IPS-NIHi7 (cell line): ENCODE data around the gene PSMA7.
A peak's percentile ranks its signal among the peaks of the same experiment; 100 is the strongest.

Experiments
- DNase-seq: peaks from one replicate; pipeline ENCODE4 v3.0.0; 2012; ENCODE audit warnings: mixed read lengths; ENCODE audit errors: extremely low spot score

The PSMA7 gene

DNA sequence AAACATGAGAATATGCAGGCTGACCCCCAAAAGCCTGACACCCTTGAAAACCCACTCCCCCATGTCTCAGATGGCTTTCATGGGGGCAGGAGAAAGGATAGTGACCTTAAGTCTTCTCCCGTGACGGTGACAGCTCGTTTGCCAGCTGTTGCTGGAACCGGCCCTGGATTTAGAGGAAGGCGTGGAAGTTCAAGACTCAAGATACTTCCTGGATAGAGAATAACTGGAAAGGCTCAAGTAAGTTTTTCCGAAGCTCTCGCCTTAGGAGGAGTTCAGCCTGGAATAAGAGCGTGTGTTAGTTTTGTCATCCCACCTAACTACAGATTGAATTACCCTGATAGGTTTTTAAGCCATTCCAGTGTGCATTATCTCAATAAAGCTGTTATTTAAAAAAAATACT, 28.1 kb upstream of the PSMA7 start:
- no peak for DNase-seq

DNA sequence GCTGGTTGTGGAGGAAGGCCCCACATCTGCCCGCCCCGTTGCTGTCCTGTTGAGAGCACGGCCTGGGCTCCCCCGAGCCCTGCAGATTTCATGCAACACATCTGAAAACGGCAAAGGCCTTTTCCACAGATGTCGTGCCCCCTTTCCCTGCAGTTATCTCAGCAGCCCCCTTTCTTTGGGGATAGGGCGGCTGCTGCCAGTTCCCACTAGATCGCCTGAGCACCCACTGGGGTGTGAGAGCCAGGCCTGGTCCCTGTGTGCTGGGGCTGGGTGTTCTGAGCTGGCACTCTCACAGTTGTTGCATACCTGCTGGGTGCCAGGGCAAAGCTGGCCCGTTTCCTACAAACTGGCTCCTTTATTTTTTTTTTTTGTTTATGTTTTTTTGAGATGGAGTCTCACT, 27.3 kb upstream of the PSMA7 start:
- DNase-seq = no peak

- DNase-seq = no peak
Observed at GRCh38 chr20:62168890-62169435, 25.8 kb upstream of the PSMA7 start.

DNA sequence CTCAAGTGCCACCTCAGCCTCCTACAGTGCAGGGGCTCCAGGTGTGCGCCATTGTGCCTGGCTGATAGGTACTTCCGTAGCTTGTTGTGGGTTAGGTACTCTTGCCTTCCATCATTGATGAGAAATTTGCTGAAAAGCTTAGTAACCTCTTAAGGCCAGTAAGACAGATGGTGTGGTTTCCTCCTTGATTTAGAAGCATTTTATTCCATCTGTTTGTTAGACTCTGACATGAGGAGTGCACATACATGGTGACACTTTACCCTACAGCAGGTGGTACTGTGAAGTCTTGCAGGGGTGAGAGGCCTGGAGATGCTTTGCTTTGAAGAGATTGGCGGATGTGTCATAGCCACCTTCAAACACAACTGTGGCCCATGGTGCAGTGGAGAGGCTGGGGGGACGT, 24.9 kb upstream of the PSMA7 start:
- DNase-seq = no peak

- DNase-seq = no peak
Observed at GRCh38 chr20:62167474-62167873, 24.3 kb upstream of the PSMA7 start.

DNA sequence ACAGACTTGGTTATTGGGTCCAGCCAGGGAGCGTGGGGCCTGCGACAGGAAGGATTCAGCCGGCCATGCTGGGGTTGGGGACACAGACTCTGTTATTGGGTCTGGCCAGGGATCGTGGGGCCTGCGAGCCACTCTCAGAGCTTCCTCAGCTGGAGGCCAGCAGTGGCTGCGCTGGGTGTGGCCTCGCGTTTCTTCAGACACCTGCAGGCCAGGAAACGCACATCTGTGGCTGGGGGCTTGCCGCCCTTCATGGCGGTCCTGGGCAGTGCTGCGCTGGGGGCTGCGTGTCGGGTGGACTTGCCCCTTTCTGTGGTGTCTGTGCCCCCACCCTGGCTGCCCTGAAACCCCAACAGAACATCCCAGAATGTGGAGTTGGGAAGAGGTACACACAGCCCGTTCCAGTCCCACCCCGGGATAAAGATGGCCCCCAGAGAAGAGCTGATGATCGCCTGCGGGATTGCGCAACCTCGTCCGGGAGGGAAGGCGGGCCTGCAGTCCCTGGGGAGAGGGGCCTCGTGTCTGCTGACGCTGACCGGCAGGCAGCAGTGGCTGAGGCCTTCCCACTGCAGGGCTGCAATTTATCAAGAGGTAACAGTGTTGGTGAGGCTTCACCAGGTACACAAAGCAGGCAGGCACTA, 22.7 kb upstream of the PSMA7 start:
- no peak for DNase-seq

DNA sequence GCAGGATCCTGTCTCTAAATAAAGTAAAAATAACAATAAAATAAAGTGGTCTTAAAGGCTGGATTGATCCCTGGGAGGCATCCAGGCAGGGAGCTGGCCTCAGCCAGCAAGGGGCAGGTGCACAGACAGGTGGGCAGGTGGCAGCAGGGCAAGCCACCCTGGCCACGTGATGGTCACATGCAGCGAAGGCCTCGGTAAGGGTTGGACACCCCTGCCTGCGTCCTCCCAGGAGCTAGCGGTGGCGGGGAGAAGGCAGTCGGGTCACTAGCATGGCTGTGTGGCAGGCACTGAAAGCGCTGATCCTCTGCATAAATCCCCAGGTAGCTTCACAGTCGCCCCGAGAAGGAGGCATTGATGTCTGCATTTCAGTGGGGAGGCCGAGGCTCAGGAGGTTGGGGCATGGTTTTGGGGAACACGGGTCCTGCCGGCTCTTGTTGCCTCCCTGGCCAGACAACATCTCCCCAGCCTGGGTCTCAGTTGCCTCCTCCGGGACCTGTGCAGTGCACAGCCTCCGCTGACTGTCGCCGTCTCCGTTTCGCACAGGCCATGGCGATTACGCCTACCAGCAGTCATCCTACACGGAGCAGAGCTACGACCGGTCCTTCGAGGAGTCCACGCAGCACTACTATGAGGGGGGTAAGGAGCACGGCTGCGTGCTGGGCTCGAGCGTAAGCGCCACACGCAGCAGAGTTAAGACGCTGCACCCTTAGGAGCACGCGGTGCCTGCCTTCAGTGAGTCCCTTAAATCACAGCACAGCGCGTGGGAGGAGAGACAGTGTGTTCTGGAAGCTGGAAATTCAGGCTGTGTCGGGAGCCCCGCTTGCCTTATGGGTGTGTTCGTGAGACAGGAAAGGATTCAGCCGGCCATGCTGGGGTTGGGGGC, 21.9 kb upstream of the PSMA7 start:
- no peak for DNase-seq

DNA sequence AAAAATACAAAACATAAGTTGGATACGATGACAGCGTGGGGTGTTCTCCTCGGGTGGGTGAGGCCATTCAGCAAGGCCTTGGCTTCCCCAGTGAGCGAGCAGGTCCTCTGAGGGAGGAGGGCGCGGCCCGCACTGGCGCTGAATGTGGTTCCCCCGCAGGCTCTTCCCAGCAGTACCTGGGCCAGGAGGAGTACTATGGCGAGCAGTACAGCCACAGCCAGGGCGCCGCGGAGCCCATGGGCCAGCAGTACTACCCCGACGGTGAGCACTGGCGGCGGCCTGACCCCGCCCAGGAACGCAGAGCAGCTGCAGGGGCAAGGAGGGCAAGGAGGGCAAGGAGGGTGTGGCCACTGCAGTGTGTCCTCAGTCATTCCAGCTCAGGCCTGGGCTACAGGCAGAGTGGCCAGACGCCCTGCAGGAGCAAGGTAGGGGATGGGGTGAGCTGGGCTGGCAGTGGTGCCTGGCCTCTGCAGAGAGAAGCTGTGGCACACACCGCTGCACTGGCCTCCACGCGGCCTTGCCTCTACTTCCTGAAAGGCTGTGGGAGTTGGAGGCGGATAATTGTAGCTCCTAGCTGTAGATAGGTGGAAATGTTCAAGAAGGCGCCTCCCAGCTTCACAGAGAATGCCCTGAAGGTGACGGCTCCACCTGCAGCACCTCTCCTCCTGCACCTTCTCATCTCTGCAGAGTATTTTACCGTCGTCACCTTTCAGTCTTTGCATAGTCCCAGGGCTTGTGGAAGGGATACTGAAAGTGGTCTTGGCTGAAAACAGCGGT, 21.0 kb upstream of the PSMA7 start:
- no peak for DNase-seq

DNA sequence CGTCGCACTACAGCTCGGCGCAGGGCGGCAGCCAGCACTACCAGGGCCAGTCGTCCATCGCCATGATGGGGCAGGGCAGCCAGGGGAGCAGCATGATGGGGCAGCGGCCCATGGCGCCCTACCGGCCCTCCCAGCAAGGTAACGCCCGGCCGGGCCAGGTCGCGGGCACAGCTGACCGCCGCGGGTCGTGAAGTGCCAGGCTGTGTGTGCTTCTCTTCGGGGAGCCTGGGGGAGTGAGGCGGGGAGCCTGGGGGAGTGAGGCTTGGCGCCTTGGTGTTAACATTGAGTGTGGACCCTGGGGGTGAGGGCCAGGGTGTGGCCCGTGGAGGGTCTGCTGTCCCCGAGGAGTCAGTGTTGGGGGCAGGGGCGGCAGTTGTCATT, 20.3 kb upstream of the PSMA7 start:
- DNase-seq = no peak

- DNase-seq = no peak
Observed at GRCh38 chr20:62162765-62163484, 19.7 kb upstream of the PSMA7 start.

DNA sequence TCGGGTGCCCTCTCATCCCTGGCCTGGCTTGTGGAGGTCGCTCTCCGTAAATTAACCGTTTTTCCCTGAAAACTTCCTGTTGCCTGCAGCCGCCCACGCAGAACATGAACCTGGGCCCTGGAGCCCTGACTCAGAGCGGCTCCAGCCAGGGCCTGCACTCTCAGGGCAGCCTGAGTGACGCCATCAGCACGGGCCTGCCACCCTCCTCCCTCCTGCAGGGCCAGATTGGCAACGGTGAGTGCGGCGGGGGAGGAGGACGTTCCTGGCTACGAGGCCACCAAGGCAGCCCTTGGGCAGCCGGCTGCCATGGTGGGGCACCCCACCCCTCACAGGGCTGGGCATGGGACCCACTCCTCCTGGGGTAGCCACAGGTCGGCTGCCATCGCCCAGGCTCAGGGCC, 18.2 kb upstream of the PSMA7 start:
- no peak for DNase-seq

- no peak for DNase-seq
Observed at GRCh38 chr20:62160876-62161275, 17.7 kb upstream of the PSMA7 start.

DNA sequence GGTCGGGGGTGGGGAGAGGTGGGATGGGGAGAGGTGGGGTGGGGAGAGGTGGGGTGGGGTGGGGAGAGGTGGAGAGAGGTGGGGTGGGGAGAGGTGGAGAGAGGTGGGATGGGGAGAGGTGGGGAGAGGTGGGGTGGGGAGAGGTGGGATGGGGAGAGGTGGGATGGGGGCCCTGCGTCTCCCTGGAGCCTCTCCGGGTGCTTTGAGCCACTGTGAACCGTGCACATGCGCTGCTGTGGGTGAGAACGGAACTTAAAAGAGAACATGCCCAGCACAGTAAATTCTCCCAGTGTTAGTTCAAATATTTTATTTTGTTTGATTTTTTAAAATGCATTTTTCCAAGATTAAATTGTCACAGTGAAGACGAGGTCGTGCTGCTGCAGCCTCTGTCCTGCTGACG, 17.1 kb upstream of the PSMA7 start:
- DNase-seq = no peak

DNA sequence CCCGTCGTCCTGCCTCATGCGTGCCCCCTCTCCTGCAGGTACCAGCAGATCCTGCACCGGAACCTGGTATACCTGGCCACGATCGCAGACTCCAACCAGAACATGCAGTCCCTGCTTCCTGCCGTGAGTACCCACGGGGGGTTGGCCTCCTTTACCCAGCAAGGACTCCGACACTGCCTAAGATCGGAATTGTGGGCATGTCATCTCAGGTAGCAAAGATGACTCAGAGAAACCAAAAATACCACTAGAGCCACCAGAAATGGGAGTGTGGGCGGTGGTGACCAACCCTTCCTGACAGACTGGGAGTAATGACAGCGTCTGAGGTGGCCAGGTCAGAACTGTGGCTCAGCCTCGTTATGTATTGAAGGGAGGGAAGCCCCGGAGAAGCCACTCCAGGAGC, 16.6 kb upstream of the PSMA7 start:
- DNase-seq = no peak

DNA sequence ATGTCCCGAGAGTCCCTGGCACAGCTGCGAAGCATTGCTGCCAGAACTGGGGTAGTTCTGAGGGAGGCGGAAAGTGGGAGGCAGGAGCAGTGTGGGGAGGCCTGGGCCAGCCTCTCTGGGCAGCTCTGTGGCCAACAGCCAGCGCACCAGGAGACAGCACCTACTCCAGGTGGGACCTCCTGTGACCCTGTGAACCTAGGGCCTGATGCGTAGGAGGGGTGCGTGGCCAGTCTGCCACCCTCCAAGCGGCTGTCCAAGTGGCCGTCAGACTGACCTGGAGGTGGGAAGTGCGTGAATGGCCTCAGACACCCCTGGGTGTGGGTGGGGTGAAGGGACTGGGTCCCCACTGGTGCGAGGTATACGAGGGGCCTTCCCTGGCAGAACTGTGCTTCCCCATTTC, 15.9 kb upstream of the PSMA7 start:
- DNase-seq = no peak

- DNase-seq = no peak
Observed at GRCh38 chr20:62158541-62158940, 15.3 kb upstream of the PSMA7 start.

DNA sequence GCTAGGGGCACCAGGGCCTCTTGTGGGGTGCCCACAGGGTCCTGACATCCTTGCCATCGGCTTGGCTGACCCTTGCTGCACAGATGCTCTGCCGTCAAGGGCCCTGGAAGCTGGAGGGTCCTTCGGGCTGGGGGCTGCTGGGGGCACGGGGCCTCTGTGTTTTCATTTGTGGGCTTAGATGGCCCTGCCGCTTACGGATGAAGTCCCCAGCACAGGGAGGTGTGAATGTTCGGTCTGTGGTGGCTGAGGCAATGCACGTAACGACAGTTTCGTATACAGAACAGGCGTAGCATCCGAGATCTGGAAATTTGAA, 14.8 kb upstream of the PSMA7 start:
- DNase-seq = no peak

GRCh38 chr20:62157387-62158087, 14.3 kb upstream of the PSMA7 start:
- no peak for DNase-seq

DNA sequence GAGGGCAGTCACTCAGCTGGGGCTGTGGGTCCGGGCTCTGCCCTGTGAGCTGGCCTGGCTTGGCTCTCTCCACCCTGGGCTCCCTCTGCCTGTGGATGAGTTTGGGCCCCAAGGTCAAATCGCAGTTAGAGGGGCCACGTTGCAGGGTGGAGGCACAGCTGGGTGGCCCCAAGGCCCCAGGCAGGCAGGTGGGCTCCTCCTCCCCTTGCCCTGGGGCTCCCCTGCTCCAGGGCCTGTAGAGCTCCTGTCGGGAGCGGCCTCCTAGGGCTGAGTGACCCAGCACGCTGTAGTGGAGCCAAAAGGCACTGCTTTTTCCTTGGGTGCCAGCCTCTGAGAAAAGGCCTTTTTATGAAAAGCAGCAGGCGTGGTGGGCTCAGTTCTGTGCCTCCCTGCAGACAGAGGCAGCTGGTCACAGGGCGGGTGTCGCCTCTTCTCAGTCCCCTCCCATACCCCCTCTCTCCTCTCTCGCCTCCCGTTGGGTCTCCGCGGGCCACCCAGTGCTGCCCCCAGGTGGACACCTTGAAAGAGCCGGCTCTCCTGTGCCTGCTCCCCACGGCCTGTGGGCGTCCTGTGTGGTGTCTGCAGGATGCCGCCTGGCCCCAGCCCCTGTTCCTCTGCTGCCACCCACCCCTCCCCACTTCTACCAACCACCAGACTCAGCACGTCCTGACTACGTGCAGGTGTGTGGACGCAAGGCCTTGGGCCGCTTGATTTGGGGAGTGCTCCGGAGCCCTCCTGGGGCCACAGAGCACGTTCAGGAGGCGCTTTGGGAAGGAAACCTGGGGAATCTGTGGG, 13.6 kb upstream of the PSMA7 start:
- peak; percentile 94 for DNase-seq

GRCh38 chr20:62156254-62156556, 13.0 kb upstream of the PSMA7 start:
- DNase-seq = no peak
